Activated gamma-delta T cell treated with anti-CD3 and anti-CD28 coated beads, Interleukin-2, amount 50 U/mL, for 16 hours (primary cell): ENCODE data around the gene SH3BP4.

ENCODE experiments used
- DNase-seq: peaks from one replicate; pipeline ENCODE4 v3.0.0-alpha.2; 2020; ENCODE audit warnings: low read depth

SH3BP4 gene

GRCh38 chr2:235024191-235024860, 72.5 kb downstream of the SH3BP4 start:
- no peak for DNase-seq

- no peak for DNase-seq
These were observed 73.3 kb downstream of the SH3BP4 start for GRCh38 chr2:235024931-235025773.

DNA sequence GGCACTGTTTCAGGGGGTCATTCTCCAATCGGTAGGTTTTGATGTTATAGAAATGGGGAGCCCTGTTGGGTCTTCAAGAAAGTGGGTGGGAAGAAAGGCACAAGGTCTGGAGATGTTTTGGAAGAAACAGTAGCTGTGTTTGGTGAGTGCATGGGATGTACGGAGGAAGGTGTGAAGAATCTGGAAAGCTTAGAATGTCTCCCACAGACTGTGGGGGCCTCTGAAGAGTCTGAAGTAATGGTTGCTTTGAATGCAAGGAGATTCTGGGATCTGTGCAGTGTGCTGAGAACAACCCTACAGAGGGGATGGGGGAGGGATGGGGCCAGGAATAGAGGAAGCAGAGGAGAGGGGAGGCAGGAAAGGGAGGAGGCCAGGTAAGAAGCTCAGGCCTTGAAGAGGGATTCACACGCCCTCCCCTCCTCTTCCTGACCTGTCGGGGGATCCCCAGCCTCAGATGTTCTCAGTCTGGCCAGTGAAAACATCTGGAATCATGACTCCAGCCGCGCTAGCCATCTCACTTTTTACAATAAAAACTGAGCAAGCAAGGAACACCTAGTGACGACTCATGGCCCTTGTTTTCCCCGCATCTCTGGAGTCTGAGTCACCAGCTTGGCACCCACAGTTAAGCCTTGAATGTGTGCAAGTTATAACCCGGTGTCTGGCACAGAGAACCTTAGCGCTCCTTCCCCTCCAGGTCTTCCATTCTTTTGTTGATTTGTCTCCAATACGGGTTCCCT, 74.2 kb downstream of the SH3BP4 start:
- DNase-seq, result no peak

- no peak for DNase-seq
These were observed 75.1 kb downstream of the SH3BP4 start for GRCh38 chr2:235026649-235027557.

GRCh38 chr2:235027558-235028214, 75.9 kb downstream of the SH3BP4 start:
- DNase-seq, result no peak

- no peak for DNase-seq
These were observed 76.8 kb downstream of the SH3BP4 start for GRCh38 chr2:235028646-235029045.

DNA sequence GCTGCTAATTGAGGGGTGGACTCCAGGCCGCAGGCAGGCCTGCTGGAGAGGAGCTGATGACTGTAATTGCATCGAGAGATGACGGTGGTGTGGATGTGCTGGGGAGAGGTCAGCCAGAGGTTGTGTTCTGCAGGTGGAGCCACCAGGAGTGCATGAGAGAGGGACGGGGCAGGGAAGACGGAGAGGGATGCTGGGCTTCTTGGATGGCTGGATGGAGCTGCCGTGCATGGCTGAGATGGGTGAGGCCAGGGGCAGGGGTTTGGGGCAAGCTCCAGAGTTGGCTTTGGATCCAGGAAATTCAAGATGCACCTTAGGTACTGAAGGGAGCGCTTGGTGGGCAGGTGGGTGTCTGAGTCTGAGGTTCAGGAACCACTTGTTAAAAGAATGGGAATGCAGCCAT, 77.2 kb downstream of the SH3BP4 start:
- DNase-seq, result no peak

DNA sequence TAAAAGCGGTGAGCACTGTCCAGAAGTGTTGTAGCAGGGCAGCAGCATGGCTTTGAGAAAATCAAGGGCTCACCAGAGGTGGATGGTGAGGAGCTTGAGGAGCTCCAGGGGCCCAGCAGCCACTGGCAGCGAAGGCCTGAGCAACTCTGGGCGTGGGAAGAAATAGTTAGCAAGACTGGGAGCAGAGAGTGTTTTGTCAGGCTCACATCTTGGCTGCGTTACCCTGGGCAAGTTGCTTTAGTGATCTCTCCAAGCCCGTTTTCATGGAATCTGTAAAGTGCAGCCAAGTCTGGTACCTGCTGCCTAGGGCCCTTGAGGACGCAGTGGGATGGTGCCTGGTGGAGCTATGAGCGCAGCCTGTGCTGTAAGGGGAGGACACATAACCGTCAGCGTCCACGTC, 78.3 kb downstream of the SH3BP4 start:
- no peak for DNase-seq

DNA sequence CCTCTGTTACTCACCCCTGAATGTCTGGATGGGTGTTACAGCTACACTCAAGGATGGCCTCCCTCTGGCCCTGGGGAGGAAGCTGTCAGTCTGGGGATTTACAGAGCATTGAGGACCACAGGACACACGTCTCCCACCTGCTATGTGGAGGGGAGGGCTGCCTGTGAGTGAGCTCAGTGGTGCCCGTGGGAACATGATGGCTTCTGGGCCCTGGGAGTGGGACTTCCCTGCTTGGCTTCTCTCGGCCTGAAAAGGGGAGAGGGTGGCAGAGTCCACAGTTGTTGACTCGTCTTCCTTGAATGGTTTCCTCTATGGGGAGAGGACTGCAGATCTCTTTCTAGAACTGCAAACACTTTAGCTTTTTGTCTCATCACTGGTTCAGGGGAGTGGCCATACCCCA, 79.1 kb downstream of the SH3BP4 start:
- no peak for DNase-seq

GRCh38 chr2:235031686-235032373, 80.0 kb downstream of the SH3BP4 start:
- no peak for DNase-seq

- DNase-seq, result no peak
These were observed 80.6 kb downstream of the SH3BP4 start for GRCh38 chr2:235032466-235032865.

GRCh38 chr2:235032949-235033348, 81.1 kb downstream of the SH3BP4 start:
- DNase-seq, result no peak

- no peak for DNase-seq
These were observed 82.7 kb downstream of the SH3BP4 start for GRCh38 chr2:235034265-235035118.

DNA sequence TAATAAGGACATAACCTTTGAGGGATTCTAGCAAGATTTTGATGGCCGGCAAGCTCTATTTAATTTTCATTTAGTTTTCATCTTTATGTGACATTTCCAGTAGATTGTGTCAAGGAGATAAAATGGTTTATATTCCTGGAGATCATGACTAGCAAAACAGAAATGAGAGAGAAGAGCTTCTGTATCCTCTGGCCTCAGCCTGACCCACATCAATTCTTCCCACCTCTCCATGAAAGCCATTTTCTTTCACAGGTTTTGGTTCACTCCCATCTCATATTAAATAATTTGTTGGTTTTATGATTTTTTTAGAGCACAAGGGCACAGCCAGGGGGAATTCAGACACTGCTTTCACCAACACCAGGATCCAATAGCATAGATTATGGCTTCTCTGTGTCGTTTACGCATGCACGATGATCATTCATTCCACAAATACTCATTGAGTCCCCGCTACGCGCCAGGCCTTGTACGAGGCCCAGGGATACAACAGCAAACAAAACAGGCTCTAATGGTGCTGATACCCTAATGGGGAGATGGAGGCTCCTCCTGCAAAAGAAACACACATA, 85.9 kb downstream of the SH3BP4 start:
- no peak for DNase-seq

DNA sequence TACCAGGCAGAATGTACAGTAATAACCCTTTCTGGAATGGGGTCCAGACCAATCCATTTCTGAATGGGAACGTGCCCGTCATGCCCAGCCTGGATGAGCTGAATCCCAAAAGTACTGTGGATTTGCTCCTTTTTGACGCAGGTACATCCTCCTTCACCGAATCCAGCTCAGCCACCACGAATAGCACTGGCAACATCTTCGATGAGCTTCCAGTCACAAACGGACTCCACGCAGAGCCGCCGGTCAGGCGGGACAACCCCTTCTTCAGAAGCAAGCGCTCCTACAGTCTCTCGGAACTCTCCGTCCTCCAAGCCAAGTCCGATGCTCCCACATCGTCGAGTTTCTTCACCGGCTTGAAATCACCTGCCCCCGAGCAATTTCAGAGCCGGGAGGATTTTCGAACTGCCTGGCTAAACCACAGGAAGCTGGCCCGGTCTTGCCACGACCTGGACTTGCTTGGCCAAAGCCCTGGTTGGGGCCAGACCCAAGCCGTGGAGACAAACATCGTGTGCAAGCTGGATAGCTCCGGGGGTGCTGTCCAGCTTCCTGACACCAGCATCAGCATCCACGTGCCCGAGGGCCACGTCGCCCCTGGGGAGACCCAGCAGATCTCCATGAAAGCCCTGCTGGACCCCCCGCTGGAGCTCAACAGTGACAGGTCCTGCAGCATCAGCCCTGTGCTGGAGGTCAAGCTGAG, 89.6 kb downstream of the SH3BP4 start:
- DNase-seq, result no peak

GRCh38 chr2:235041918-235042575, 90.2 kb downstream of the SH3BP4 start:
- no peak for DNase-seq

- no peak for DNase-seq
These were observed 91.0 kb downstream of the SH3BP4 start for GRCh38 chr2:235042576-235043515.
